GM12878 (cell line): ENCODE measurements around the gene PCGF6. TPM values are rescaled to one million over a fixed set of nuclear protein-coding genes. Genes with fewer than 3 reads are reported as not detected.
"Not testable (repeated sequence)": the region's sequence is repeated elsewhere in the genome, so short reads cannot be mapped to it uniquely, and the experiment has no call there.

Experiments
- ATAC-seq: fragments of 200-7000 bp; cut with Tn5 transposase; 3 replicates; pipeline ENCODE4 v1.9.1; 2020; ENCODE audit warnings: mild to moderate bottlenecking, moderate library complexity
- BruUV-seq: library from RNA; stranded (reverse); fragments of 400-500 nt; replicated peaks from 2 replicates; lab custom pipeline; 2021; lab: Mats Ljungman, UMichigan
- CTCF ChIA-PET: fragments of 300-600 bp; sonication (Branson Sonifier 250); formaldehyde crosslinking; extraction: SDS; loops from one replicate; lab custom pipeline; 2021; ENCODE audit warnings: inconsistent platforms; lab: Yijun Ruan, JAX
- POLR2A ChIA-PET: fragments of 350-600 bp; formaldehyde crosslinking; extraction: SDS; loops from one replicate; lab custom pipeline; 2021; ENCODE audit warnings: inconsistent platforms; lab: Charles Lee
- RAD21 ChIA-PET: fragments of 300-600 bp; sonication (Branson Sonifier 250); formaldehyde crosslinking; loops from one replicate; lab custom pipeline; 2023; ENCODE audit warnings: antibody characterized with exemption; ENCODE audit not compliant: unreplicated experiment; lab: Charles Lee
- SMC1A ChIA-PET: fragments of 300-600 bp; sonication (Branson Sonifier 250); formaldehyde crosslinking; loops from one replicate; lab custom pipeline; 2023; ENCODE audit not compliant: unreplicated experiment, uncharacterized antibody; lab: Charles Lee
- DNase-seq: peaks from one replicate; pipeline ENCODE4 v3.0.0-alpha.2; 2011; ENCODE audit warnings: low read depth, low spot score
- FAIRE-seq: peaks from 3 replicates; lab custom pipeline; 2011; peaks lifted over from hg19 to GRCh38; lab: Jason Lieb, UNC
- H2AFZ ChIP-seq: 2 replicates; pipeline ENCODE4 v1.6.0; 2011; ENCODE audit warnings: low read depth, low read length, control low read depth; ENCODE audit not compliant: control insufficient read depth
- H3K27ac ChIP-seq: 2 replicates; pipeline ENCODE4 v1.5.1; 2011; ENCODE audit warnings: control low read depth; ENCODE audit not compliant: control insufficient read depth, insufficient read depth
- H3K27me3 ChIP-seq, 2 experiments: replicated peaks in 1 of 2; 2 replicates each; pipeline versions ENCODE4 v1.6.0 to v1.6.1; 2011; ENCODE audit warnings: low read length in 1 of 2; ENCODE audit not compliant: control insufficient read depth in 2 of 2, insufficient read depth in 2 of 2
- H3K36me3 ChIP-seq, 2 experiments: 2 replicates each; pipeline ENCODE4 v1.5.1; 2011; ENCODE audit warnings: low read length in 1 of 2; ENCODE audit not compliant: control insufficient read depth in 2 of 2, insufficient read depth in 2 of 2
- H3K4me1 ChIP-seq: 2 replicates; pipeline ENCODE4 v1.6.1; 2011; ENCODE audit warnings: mild to moderate bottlenecking, low read length, moderate library complexity, mixed read lengths; ENCODE audit not compliant: control insufficient read depth, insufficient read depth
- H3K4me2 ChIP-seq: 2 replicates; pipeline ENCODE4 v1.6.0; 2011; ENCODE audit warnings: control low read depth; ENCODE audit not compliant: control insufficient read depth, insufficient read depth
- H3K4me3 ChIP-seq: fragments of 200-600 bp; sonication (generic); 2 replicates; pipeline ENCODE4 v1.5.1; 2016
- H3K79me2 ChIP-seq: 2 replicates; pipeline ENCODE4 v1.6.0; 2011; ENCODE audit warnings: low read length; ENCODE audit not compliant: control insufficient read depth, insufficient read depth
- H3K9ac ChIP-seq: 2 replicates; pipeline ENCODE4 v1.8.0; 2011; ENCODE audit warnings: low read length, control low read depth, mixed read lengths; ENCODE audit not compliant: control insufficient read depth, insufficient read depth
- H3K9me3 ChIP-seq: replicated peaks from 3 replicates; pipeline ENCODE4 v1.5.1; 2011; ENCODE audit warnings: mild to moderate bottlenecking, low read length; ENCODE audit not compliant: control insufficient read depth, insufficient read depth
- H4K20me1 ChIP-seq: 2 replicates; pipeline ENCODE4 v1.6.0; 2011; ENCODE audit not compliant: control insufficient read depth, insufficient read depth
- MLLT1 ChIP-seq: fragments of 450-650 bp; IDR thresholded peaks from 2 replicates; pipeline ENCODE4 v1.6.1; 2016; ENCODE audit warnings: mild to moderate bottlenecking
- SMAD1 ChIP-seq: fragments of 450-650 bp; IDR thresholded peaks from 2 replicates; pipeline ENCODE4 v1.6.1; 2018; ENCODE audit warnings: mild to moderate bottlenecking, low read depth; ENCODE audit not compliant: partially characterized antibody
- ZBTB4 ChIP-seq: fragments of 450-650 bp; formaldehyde crosslinking; IDR thresholded peaks from 2 replicates; pipeline ENCODE4 v1.4.0; 2022; ENCODE audit warnings: mild to moderate bottlenecking, moderate library complexity
- WGBS: methylation state at CpG from one replicate; pipeline ENCODE4 v1.1.6; 2016; ENCODE audit warnings: low lambda C conversion rate; ENCODE audit not compliant: insufficient replicate concordance, insufficient coverage; ENCODE audit errors: missing lambda C conversion rate; 5-methylcytosine and 5-hydroxymethylcytosine counted together
- in situ Hi-C: fragments of 300-500 bp; cut with MboI; formaldehyde crosslinking; loops from 9 replicates; pipeline ENCODE4 v1.14.3; 2018; ENCODE audit warnings: mixed read lengths
- intact Hi-C: fragments of 100-400 bp; cut with micrococcal nuclease; formaldehyde crosslinking; loops from one replicate; pipeline ENCODE4 v1.14.2; 2022; ENCODE audit not compliant: unreplicated experiment
- polyA plus RNA-seq, 11 experiments: library from polyadenylated mRNA; depleted of rRNA in 4 of 11; unstranded in 6 of 11; stranded (reverse) in 5 of 11; fragments of >200 nt; fragmentation: Nextera tagmentation in 4 of 11; fragmentation: Illumina TruSeq in 1 of 11; extraction: Ambion mirVana in 4 of 11; extraction: Trizol in 1 of 11; gene quantifications; 1 replicate in 1 of 11; 2 replicates in 10 of 11; pipeline versions ENCODE4 v1.2.1 to v1.2.3, GENCODE V29; 2011 to 2016; ENCODE audit warnings: inconsistent platforms in 2 of 11, missing spikeins in 2 of 11, low read depth in 1 of 11
- total RNA-seq, 4 experiments: library from RNA; depleted of rRNA in 3 of 4; stranded (reverse); fragments of >200 nt in 3 of 4; fragmentation: Illumina TruSeq in 1 of 4; extraction: Trizol in 1 of 4; gene quantifications; 2 replicates each; pipeline versions ENCODE4 v1.2.1 to v1.2.3, GENCODE V29; 2013 to 2021

PCGF6 gene
- total and polyA plus RNA-seq, 10 of the 15 experiments (the other 5 are each of a cell fraction or from before 2014, with no cell fraction given), result 6.5 to 19.1 (median 12.7) TPM

GRCh38 chr10:103367379-103367781, 16.4 kb upstream of the PCGF6 start (continued):
- TF ChIP-seq ZBTB4 (CRISPR knock-in tag), result no peak
- peak; percentile 80 for TF ChIP-seq SMAD1
- TF ChIP-seq MLLT1, result peak; percentile 100

- H2AFZ ChIP-seq, result not testable (repeated sequence)
Measured at GRCh38 chr10:103360791-103361190, 9.9 kb upstream of the PCGF6 start.

GRCh38 chr10:103359493-103359892, 8.6 kb upstream of the PCGF6 start:
- RAD21 ChIA-PET, BruUV-seq, H3K4me3 ChIP-seq, ATAC-seq, H3K36me3 ChIP-seq, H3K27me3 ChIP-seq, H3K4me1 ChIP-seq, H2AFZ ChIP-seq, H4K20me1 ChIP-seq, H3K79me2 ChIP-seq, intact Hi-C loops, CTCF ChIA-PET, FAIRE-seq, in situ Hi-C loops, H3K9me3 ChIP-seq, H3K9ac ChIP-seq, H3K4me2 ChIP-seq, DNase-seq, H3K27ac ChIP-seq: not testable (repeated sequence)
- WGBS, result 78% methylated on average over 4 of the region's 4 CpGs
- POLR2A ChIA-PET, result interaction anchor here (0.7 to 0.9 kb wide), 2 partner anchors 9 to 426 kb away, joined by 3 read pairs; no protein-coding TSS in a partner anchor
- SMC1A ChIA-PET, result interaction anchor here (1.2 kb wide), 1 partner anchor 9 kb away, joined by 4 read pairs; the partner anchor contains the start of gene TAF5

More at GRCh38 chr10:103360791-103361190, 9.9 kb upstream of the PCGF6 start:
- 95% methylated on average over 9 of the region's 9 CpGs for WGBS
- H3K4me2 ChIP-seq, ATAC-seq, H3K4me3 ChIP-seq, H4K20me1 ChIP-seq, in situ Hi-C loops, H3K27me3 ChIP-seq, H3K79me2 ChIP-seq, intact Hi-C loops, RAD21 ChIA-PET, FAIRE-seq, DNase-seq, H3K9ac ChIP-seq, POLR2A ChIA-PET, H3K27ac ChIP-seq, CTCF ChIA-PET, H3K36me3 ChIP-seq, H3K9me3 ChIP-seq, H3K4me1 ChIP-seq, BruUV-seq: not testable (repeated sequence)
- SMC1A ChIA-PET, result interaction anchor here (0.6 to 0.7 kb wide), 3 partner anchors 33 to 52 kb away, joined by 3 to 4 read pairs (median 3); no protein-coding TSS in a partner anchor
